HG03103 (cell line): ENCODE data around the gene NDST1.

ENCODE experiments used
- ATAC-seq: cut with Tn5 transposase; IDR thresholded peaks from one replicate; pipeline ENCODE4 v1.9.1; 2021; ENCODE audit warnings: low read depth; ENCODE audit not compliant: unreplicated experiment

The NDST1 gene

DNA sequence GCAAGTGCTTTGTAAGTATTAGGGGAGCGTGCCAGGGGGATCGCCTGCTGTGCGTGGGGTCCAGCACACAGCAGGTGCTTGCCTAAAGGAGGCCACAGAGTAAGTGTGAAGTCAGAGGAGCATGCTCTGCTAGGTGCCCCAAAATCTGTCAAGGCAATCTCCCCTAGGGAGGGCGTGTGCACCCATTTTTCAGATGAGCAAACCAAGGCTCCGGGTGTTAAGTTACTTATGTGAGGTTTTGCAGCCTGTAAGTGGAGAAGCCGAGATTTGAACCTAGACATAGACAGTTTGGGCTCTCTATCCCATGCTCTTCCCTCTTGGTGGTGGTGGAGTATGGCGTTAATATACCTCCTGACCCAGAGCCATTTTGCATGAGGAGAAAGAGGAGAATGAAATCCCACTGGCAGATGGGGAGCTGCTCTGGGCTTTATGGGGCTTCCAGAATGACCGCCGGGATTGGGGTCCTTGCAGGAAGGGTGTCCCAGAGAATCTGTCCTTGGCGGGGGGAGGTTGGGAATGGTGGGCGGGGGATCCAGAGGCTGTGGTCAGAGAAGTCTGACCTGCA, 14.1 kb downstream of the NDST1 start:
- no peak for ATAC-seq

DNA sequence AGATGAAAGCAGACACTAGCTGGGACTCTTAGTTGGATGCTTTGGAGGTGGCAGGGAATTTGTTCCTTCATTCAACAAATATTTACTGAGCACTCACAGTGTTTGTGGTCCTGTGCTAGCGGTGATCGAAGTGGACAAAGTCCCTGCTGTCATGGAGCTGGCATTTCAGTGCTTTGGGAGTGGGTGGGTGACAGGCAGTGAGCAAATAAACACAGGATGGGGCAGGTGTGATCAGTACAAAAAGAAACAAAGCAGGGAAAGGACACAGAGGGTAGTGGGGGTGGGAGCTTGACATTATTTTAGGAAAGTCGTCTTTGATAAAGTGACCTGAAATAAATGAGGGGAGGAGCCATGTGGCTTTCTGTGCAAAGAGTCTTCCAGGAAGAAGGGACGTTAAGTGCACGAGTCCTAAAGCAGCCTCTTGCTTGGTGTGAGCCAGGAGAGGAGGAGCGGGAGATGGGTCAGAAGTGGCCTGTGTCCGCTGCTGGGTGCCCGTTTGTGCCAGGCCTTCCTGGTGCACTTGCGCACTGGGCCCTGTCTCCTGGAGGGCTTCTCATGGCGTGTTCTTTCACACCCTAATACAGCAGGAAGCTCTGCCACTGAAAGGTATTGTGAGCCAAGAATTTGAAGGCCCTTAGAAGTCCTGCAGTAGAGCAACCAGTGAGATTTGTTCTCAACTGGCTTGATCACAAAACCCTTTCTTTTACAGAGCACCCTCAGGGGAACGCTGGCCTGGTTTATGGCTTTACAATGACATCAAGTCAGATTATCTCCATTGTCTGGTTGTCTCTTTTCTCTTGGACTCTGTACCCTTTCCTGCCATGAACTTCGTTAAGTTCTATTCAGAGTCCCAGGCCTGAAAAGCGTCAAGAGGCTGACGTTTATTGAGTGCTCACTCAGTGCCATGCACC, 14.8 kb downstream of the NDST1 start:
- ATAC-seq = no peak

DNA sequence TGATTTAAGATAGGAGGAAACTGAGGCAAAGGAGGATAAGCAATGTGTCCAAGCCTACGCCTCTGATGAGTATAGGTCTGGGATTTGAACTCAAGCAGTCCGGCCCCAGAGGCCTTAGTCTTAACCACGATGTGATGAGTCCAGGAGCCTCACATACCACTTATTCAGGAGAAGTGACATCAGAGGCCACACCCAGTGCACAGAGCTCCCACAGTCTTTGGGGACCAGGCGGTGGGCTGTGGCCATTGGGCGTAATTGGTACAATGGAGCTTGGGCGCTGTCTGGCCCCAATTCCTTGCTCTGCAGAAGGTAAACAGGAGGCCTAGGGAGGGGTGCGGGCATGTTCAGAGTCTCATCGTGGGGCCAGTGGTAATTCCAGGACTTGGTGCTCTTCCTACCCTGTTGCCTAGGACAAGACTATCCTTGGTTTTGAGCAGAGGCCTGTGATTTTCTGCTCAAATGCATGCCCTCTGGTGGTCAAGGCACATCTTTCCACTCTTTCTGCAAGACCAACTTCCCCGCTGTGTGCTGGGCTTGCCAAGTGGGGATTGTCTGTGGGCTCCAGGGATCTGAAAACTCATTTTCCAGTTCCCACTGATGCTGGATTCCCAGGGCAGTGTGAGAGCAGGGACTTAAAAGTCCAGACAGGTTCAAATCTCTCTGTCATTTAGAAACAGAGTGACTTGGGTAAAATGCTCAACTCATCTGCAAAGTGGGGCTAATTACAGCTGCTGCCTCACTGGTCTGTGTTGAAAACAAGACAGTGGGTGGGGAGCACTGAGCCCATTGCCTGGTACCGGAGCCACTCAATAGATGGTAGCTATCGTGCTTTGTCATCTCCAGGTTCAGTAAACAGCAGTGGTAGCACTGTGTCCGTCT, 15.8 kb downstream of the NDST1 start:
- ATAC-seq = no peak

DNA sequence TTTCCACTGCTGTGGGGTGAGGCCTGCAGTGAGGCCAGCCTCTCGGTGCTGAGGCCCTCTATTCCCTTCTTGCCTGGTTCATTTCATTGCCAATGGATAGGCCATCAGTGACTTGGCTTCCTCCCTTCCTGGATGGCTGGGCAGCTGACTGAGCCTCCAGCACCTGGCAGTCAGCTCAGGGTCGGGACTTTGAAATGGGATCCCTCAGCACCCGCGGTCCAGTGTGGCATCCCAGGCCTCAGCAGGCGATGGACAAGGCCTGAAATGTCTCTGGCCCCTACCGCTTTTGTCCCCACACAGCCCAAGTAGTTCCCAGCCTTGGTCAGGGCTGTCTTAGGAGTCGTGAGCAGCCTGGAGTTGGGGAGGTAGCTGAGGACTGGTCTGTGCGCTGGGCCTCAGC, 17.2 kb downstream of the NDST1 start:
- ATAC-seq = no peak

DNA sequence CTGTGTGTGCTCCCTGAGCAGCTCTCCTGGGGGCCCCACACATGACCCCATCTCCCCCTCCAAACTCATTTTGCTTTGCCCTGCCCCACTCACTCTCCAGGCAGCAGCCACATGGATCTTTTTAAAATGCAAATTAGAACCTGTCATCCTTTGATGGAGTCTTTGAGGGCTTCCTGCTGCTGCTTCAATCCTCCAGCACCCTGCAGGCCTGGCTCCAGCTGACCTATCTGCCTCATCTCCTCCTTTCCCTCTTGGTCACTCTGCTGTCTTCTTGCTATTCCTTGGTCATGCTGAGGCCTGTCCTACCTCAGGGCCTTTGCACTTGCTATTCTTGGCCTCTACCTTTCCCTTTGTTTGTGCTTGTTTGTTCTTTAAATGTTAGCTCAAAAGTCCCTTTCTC, 17.9 kb downstream of the NDST1 start:
- no peak for ATAC-seq

DNA sequence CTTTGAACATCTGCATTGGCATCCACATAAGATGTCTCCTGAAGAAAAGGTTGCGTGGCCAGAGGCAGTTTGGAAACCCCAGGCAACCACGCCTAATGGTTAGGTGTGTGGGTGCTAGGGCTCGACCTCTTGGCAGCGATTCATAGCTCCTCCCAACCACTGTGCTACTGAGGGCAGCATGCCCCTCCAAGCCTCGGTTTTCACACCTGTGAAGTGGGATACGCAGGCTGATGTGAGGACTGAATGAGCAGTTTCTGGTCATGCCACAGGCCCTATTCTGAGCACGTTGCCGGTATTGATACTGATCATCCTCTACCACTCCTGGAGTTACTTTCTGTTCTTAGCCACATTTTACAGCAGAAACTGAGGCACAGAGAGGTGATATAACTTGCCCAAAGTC, 19.1 kb downstream of the NDST1 start:
- ATAC-seq = no peak

DNA sequence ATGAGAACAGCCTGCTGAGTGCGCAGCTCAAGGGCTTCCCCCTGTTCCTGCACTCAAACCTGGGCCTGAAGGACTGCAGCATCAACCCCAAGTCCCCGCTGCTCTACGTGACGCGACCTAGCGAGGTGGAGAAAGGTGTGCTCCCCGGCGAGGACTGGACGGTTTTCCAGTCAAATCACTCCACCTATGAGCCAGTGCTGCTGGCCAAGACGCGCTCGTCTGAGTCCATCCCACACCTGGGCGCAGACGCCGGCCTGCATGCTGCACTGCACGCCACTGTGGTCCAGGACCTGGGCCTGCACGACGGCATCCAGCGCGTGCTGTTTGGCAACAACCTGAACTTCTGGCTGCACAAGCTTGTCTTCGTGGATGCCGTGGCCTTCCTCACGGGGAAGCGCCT, 19.9 kb downstream of the NDST1 start:
- no peak for ATAC-seq

DNA sequence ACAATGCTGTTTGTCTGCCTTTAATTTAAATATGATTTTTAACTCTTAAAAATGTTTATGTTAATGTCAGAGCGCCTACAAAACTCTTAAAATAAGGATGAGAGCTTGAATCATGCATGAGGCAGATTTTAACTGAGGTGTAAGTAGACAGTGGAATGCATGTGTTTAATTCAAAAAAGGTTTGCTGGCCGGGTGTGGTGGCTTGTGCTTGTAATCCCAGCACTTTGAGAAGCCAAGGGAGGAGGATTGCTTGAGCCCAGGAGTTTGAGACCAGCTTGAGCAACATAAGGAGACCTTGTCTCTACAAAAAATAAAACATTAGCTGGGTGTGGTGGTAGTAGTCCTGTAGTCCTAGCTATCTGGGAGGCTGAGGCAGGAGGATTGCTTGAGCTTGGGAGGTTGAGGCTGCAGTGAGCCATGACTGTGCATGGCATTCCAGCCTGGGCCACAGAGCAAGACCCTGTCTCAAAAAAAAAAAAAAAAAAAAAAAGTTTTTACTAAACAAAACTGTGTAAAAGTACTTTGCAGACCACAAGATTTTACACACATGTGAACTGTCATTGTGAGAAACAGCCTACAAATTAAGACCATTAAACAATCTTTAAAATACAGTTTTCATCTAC, 21.1 kb downstream of the NDST1 start:
- ATAC-seq = no peak

DNA sequence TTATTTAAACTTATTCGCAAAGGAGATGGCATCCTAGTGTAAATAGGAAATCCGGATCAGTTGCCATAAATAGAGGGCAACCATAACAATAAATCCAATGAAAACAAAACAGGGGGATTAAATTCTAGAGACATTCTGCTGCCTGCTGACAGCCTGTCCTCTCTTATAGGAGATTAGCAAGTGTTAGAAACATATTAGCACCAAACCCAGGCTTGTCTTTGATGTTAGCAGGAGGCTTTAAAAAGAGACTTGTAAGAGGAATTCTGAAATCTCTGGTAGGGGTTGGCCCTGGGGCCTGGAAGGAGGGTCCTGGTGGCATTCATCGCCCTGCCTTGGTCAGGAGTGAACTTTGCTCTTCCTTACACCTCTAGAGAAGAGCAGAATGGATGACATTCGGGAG, 21.6 kb downstream of the NDST1 start:
- no peak for ATAC-seq

DNA sequence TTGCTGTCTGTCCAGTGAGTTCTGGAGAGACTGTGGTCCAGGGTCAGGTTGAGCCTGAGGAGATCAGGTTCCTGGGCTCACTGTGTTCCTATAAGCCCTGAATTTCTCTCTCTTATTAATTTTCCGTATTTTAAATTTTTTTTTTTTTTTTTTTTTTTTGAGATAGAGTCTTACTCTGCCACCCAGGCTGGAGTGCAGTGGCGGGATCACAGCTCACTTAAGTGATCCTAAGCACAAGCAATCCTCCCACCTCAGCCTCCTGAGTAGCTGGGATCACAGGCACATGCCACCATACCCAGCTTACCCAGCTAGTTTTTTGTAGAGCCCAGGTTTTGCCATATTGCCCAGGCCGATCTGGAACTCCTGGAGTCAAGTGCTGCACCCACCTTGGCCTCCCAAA, 22.5 kb downstream of the NDST1 start:
- ATAC-seq = no peak

DNA sequence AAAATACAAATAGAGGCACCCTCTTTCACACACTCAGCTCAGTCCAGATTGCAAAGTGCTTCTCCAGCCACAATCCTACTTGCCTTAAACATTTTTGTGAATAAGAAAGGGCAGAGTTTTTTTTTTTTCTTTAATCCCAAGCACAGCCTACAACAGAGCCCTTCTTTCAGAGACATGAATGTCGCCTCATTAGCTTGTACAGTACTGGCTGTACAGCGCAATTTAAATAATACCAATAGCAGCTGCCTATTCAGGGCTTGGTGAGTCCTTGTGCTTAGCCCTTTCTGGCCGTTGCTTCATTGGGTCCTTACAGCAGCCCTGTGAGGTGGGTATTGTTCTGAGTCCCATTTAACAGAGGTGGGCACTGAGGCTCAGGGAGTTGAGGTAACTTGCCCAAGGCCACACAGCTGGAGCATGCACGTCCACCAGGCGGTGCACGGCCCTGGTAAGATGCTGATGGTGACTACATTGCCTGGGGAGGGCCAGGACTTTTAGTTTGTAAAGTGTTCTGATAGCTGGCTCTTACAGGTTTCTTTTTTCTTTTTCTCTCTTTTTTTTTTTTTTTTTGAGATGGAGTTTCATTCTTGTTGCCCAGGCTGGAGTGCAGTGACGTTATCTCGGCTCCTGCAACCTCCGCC, 23.1 kb downstream of the NDST1 start:
- ATAC-seq = no peak

DNA sequence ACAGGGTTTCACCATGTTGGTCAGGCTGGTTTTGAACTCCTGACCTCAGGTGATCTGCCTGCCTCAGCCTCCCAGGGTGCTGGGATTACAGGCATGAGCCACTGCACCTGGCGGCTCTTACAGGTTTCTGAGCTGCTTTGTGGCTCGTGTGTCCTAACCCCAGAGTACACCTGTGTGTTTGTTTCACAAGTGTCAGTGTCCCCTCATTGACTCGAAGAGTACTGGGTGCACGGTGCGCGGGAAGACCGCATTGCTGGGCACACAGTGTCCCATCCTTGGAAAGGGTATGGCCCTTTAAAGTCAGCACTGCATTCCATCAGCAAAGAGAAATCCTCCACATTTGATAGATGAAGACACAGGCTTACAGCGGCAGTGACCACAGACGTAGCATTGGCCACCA, 23.8 kb downstream of the NDST1 start:
- no peak for ATAC-seq

DNA sequence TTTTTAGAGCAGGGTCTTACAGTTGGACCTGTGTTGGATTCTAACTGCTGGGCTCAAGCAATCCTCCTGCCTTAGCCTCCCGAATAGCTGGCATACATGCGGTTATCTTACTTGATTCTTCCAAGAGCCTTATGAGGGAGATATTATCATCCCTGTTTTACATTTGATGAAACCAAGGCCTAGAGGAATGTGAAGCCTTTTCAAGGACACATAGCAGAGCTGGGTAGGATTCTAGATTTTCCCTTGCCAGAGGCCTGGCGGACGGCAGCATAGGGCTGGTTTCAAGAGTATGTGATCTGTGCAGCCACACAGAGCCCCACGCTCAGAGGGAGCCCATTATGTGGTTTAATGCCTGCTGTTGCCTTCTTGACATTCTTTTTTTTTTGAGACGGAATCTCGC, 24.2 kb downstream of the NDST1 start:
- ATAC-seq = no peak

DNA sequence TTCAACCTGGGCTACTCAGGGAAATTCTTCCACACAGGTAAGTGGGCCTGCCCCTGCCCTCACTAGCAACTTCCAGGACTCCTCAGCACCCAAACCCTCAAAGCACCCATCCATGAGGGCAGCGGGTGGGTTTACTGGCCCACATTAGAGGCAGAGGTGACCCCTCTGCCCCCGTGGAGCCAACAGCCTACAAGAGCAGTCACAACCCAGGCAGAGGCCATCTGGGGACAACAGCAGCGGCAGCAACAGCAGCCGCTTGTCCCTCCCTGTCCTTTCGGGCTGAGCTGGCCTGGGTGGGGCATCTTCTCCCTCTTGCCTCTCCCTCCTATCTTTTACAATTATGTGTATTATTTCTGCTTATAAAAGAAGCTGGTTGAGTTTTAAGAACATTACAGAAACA, 25.1 kb downstream of the NDST1 start:
- no peak for ATAC-seq

DNA sequence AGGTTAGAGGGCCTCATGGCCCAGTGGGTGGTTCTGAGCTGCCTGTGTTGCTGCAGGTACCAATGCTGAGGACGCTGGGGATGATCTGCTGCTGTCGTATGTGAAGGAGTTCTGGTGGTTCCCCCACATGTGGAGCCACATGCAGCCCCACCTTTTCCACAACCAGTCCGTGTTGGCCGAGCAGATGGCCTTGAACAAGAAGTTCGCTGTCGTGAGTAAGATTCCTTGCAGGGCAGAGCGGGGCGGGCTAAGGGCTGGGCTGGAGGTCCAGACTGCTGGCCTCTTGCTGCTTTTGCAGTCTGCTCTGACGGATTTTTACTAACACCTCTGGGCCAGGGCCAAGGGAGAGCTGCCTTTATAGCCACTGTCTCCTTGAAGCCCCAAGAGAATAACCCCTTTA, 26.9 kb downstream of the NDST1 start:
- ATAC-seq = no peak

DNA sequence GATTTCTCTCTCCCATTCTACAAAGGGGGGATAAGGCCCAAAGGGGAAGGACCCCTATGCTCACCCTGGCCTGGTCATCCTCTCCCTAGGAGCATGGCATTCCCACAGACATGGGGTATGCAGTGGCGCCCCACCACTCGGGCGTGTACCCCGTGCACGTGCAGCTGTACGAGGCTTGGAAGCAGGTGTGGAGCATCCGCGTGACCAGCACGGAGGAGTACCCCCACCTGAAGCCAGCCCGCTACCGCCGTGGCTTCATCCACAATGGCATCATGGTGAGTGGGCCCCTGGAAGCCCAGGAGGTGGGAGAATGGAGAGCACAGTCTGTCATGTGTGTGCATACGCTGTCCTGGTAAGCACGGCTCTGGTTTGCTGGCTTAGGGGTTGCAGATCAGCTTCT, 27.7 kb downstream of the NDST1 start:
- ATAC-seq = no peak

DNA sequence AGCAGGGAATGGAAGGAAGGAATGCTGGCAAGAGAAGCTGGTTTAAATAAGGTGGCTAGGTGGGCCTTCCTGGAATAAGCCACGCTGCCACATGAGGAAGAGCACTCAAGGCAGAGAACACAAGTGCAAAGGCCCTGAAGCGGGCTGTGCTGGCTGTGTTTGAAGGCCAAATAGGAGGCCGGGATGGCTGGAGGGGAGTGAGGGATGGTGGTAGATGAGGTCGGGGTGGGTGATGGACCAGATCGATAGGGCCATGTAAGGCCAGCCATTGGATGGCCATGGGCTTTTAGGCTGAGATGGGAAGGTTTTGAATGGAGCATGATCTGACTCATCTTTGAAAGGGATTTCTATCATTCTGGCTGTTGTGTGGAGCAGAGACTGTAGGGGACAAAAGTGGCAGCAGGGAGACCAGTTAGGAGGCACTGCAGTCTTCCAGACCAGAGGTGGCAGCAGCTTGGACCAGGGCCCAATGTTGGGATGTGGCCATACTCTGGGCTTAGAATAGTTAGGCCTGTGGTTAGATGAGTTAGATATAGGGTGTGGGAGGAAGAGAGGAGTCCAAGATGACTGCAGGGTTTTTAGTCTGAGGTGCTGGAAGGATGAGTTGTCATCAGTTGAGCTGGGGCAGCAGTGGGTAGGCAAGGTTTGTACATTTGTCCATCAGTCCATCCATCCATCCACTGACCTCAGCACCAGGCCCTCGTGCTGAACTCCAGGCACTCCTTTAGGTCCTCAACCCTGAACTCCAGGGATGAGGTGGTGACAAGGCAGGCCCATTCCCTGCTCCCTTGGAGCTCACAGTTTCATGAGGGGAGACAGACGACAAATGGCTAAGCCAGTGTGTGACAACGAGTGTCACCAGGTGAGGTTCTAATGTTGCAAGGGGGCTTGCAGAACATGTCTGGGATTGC, 30.3 kb downstream of the NDST1 start:
- ATAC-seq = no peak

DNA sequence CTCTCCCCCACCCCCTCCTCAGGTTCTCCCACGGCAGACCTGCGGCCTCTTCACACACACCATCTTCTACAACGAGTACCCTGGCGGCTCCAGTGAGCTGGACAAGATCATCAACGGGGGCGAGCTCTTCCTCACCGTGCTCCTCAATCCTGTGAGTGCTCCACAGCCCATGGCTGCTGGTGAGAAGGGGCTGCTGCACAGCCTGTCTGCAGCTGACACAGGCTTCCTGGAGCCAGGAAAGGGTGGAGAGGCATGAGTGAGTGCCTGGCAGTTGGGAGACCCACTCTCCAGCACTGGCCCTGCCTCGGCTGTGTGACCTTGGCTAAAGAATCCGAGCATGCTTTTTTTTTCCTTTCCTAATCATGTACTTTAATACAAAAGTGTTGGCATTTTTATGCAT, 31.3 kb downstream of the NDST1 start:
- no peak for ATAC-seq

DNA sequence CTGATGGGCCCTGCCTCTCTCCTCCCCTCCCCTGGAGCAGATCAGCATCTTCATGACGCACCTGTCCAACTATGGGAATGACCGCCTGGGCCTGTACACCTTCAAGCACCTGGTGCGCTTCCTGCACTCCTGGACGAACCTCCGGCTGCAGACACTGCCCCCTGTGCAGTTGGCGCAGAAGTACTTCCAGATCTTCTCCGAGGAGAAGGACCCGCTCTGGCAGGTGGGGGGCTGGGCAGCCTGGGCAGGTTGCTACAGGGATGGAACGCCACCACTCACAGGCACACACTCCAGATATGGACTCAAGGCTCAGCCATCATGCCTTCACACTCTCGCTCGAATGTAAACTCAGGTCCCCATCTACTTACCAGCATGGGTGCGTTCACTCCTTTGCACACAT, 32.1 kb downstream of the NDST1 start:
- no peak for ATAC-seq
